C4-2B (cell line): ENCODE data around the gene DHRS7B.

ENCODE experiments used
- H3K27ac ChIP-seq: fragments of 450-650 bp; 2 replicates; pipeline ENCODE4 v1.5.1; 2017
- ZFX ChIP-seq: fragments of 450-650 bp; IDR thresholded peaks from 2 replicates; pipeline ENCODE4 v1.6.1; 2017
- TF ChIP-seq, protein P1 (sequence below): fragments of 450-650 bp; conservative IDR thresholded peaks from 2 replicates; pipeline ENCODE4 v1.5.1; 2017; ENCODE audit warnings: mild to moderate bottlenecking

Gene DHRS7B

GRCh38 chr17:21231533-21231932 lies 104.8 kb downstream of the DHRS7B start:
- no peak overlapping the region for H3K27ac ChIP-seq
- TF ChIP-seq, protein P1, sequence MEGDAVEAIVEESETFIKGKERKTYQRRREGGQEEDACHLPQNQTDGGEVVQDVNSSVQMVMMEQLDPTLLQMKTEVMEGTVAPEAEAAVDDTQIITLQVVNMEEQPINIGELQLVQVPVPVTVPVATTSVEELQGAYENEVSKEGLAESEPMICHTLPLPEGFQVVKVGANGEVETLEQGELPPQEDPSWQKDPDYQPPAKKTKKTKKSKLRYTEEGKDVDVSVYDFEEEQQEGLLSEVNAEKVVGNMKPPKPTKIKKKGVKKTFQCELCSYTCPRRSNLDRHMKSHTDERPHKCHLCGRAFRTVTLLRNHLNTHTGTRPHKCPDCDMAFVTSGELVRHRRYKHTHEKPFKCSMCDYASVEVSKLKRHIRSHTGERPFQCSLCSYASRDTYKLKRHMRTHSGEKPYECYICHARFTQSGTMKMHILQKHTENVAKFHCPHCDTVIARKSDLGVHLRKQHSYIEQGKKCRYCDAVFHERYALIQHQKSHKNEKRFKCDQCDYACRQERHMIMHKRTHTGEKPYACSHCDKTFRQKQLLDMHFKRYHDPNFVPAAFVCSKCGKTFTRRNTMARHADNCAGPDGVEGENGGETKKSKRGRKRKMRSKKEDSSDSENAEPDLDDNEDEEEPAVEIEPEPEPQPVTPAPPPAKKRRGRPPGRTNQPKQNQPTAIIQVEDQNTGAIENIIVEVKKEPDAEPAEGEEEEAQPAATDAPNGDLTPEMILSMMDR: no peak
- no peak for TF ChIP-seq ZFX

GRCh38 chr17:21232033-21232749 lies 105.4 kb downstream of the DHRS7B start:
- no peak for TF ChIP-seq ZFX
- TF ChIP-seq, protein P1: no peak
- no peak overlapping the region for H3K27ac ChIP-seq

GRCh38 chr17:21233581-21234347 lies 107.0 kb downstream of the DHRS7B start:
- no peak for TF ChIP-seq ZFX
- TF ChIP-seq, protein P1: no peak

GRCh38 chr17:21235921-21236320 lies 109.2 kb downstream of the DHRS7B start:
- no peak overlapping the region for H3K27ac ChIP-seq
- TF ChIP-seq ZFX: no peak

More at GRCh38 chr17:21233581-21234347, 107.0 kb downstream of the DHRS7B start:
- no peak overlapping the region for H3K27ac ChIP-seq

DNA sequence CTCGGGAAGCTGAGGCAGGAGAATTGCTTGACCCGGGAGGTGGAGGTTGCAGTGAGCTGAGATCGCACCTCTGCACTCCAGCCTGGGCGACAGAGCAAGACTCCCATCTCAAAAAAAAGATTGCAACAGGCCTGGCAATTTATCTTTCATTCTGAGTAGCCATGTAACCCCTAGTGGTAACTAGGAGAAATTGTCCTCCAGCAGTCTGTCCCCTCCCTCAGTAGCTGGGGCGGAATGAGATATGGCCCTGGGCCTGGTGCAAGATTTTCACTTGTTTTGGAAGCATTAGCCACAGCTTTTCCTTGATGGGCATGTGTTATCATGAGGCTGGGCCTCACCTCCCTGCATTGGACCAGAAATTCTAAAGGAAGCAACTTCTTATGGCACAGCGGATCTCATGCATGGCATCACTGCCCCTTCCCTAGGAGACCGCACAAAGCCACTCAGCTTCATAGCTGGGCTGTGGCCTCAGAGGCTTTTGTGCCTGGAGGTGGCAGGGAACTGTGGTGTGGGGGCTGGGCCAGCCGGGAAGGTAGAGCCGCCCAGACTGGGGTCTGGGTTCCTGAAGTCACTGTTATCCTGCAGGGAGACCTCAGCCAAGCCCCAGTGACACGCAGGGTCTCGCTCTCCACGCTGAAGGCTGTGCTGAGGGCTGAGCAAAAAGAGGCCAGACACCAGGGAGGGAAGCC lies 113.1 kb downstream of the DHRS7B start:
- TF ChIP-seq, protein P1: no peak; the same call in 1 of the 2 replicates
- no peak for TF ChIP-seq ZFX
- H3K27ac ChIP-seq: no peak overlapping the region

- H3K27ac ChIP-seq: no peak overlapping the region
- TF ChIP-seq, protein P1: no peak
- no peak for TF ChIP-seq ZFX
Observed at GRCh38 chr17:21240369-21241055, 113.7 kb downstream of the DHRS7B start.
